Activated T-cell treated with anti-CD3 and anti-CD28 coated beads for 4 hours (primary cell): Measurements from ENCODE around the gene HSF5.
A peak's percentile ranks its signal among the peaks of the same experiment; 100 is the strongest.

Source experiments
- DNase-seq: peaks from one replicate; pipeline ENCODE4 v3.0.0-alpha.2; 2020

Gene HSF5

GRCh38 chr17:58487589-58488427 lies at the start of gene HSF5:
Gene HSF5 (minus strand): TSS chr17:58488408. CDS start chr17:58488274, 134 bp downstream.
- peak; percentile 46 for DNase-seq

GRCh38 chr17:58537266-58537665 lies 49.1 kb upstream of the HSF5 start:
- no peak for DNase-seq

DNA sequence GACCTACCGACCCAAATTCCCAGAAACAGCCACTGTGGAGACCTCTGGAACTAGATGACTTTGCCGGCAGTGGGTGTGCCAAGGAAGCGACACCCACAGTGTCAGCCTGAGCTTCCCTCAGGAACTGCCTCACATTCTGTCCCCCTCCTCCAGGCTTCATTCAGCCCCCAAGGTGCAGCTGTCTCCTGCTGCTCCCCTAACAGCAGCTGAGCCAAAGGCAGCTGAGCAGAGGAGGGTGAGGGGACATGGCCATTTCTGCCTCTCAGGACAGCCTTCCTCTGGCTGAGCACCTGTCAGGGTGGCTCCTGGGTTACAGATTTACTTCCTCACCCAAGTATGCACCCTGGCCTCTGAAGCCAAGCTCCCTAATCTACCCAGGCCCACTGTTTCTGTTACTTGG lies 48.3 kb upstream of the HSF5 start:
- DNase-seq: no peak

DNA sequence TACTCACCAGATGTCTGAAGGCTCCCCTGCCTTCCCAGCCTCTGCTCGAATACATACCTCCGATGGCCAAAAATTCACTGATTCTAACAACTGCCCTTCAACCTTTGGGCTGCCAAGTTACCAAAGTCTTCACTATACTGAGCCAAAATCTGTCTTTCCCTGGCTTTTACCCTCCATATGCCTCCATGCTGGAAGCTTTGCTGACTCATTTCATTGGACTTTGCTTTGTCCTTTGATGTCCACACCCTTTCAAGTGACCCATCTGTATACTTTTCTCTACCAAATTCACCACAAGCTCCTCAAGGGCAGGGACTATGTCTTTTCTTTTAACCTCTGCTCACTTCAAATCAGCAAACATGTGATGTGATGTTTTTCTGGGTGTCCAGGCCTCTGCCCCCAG lies 47.2 kb upstream of the HSF5 start:
- DNase-seq: no peak

GRCh38 chr17:58534901-58535421 lies 46.8 kb upstream of the HSF5 start:
- DNase-seq: no peak

GRCh38 chr17:58534331-58534730 lies 46.1 kb upstream of the HSF5 start:
- DNase-seq: no peak

DNA sequence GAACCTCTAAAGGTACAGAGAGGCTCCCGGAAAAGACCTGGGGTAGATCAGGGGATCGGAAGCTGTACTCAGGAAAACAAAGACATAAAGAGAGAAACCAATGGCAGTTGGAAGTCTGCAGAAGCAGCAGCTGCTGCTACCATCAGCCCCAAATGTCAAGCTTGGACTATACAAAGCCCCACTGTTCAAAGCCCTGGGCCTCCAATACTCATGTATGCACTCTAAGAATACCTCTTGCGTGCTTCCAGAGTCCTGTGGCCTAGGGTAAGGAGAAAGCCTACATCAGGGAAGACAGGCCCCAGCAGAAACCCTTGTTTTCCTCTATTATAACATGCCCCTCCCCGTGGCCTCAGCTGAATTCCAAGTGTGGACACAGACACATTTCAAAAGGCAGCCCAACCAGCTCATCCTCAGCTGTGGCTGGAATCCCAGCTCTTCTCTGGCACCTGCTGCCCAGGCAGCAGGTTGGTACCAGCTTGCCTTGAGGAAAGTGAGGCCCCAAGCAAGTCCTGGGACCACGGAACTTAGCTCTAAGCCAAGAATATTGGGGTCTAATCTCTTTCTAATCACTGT lies 45.5 kb upstream of the HSF5 start:
- no peak for DNase-seq

- DNase-seq: no peak
Observed at GRCh38 chr17:58532555-58532951, 44.3 kb upstream of the HSF5 start.

- DNase-seq: peak; percentile 53
Observed at GRCh38 chr17:58531661-58532554, 43.7 kb upstream of the HSF5 start.

DNA sequence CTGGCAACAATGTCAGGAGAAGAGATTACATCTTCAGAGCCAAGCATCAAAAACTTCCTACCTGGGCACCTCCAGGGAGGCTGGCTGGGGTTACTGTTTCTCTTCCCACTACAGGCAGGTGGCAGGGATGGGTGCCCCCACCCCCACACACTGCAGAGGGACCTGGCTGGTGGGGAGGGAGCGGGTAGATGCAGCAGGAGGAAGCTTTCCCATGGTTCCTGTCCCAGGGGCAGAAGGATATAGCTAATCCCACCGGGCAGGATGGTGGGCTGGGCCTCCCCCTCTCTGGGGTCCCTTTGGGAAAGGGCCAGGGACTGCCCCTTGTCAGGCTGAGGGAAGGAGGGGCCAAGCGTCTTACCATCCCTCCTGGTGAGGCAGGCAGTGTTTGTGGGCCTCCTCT lies 42.9 kb upstream of the HSF5 start:
- no peak for DNase-seq

DNA sequence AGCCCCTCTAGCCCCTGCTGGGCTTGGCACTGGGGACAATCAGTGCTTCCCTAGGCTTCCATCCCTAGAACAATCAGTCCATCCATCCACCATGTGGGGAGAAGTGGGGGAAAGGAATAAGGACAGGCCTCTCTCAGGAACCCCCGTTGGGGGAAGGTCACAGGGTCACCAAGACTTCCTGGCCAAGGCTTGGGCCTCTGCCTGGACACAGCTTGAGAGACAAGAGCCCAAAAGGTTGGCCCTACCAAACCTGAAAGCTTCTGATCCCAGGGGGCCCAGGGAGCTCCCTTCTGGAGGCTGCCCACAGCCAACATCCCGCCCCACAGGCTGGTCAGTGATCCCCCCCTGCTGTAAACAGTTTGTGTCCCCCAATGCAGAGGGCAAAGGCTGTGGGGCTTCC lies 42.4 kb upstream of the HSF5 start:
- no peak for DNase-seq

DNA sequence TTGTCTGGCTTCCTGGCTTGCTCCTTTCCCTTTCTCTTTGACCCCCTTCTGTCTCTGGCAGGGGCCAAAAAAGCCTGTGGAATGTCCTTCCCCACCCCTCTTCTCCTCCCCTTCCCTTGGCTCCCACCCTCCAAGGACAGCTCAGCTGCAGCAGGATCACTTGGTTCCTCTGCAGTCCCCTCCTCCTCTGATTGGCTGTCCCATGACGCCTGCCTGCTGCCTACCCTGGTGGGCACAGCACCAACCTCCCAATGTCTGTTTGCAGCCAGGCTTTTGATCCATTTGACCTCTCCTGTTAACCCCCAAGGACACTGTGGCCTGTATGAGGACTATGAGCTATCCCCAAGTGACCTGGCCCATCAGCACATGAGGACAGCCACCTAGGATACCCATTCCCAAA lies 41.1 kb upstream of the HSF5 start:
- DNase-seq: no peak

- no peak for DNase-seq
Observed at GRCh38 chr17:58528443-58528842, 40.2 kb upstream of the HSF5 start.

DNA sequence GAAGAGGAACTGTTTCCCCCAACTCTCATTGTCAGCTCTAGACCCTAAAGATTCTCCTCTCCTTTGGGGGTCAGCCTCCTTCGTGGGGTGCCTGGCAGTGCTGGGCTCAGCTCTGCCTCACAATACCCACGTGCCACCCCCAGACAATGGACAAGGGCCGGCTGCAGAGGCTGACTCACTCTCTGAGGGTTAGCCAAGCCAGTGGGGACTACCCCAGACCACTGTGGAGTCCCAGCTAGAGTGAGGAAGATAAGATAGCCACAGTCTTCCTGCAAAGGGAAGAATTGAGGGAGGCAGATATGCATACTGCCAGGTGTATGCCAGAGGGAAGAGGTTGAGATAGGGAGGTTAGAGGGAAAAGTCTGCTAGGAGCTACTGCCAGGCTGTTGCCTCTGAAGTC lies 39.7 kb upstream of the HSF5 start:
- no peak for DNase-seq

DNA sequence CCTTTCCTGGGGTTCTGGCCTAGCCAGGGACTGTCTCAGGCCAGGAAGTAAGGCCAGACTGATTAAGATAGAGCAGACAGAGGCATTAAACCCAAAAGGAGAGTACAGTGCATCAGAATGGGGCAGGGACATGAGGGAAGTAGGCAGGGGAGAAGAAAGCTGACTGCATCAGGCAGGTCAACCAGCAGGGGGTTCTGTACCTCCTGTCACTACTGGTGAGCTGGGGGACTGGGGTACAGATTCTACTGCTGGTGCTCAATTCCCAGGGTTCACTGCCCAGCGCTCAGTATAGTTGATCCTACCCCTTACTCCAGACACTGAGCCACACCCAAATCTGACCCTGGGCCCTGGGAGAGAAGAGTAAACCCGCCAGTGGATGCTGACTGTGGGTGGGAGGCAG lies 39.1 kb upstream of the HSF5 start:
- DNase-seq: no peak

GRCh38 chr17:58525239-58525638 lies 37.0 kb upstream of the HSF5 start:
- no peak for DNase-seq

DNA sequence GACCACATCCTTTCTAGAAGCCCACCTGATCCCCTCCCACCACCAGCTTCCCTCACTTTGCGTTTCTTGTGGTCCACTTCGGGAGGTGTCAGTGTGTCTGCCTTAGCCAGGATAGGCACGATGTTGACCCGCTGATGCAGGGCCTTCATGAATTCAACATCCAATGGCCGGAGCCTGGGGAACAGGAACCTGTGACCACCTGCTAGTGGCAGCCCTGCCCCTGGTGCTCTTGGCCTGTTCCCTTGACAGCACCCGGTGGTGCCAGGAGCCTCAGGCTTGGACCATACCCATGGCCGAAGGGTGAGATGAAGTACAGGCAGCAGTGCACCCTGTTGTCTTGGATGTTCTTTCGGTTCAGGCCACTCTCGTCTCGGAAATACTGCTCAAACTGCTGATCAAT lies 33.5 kb upstream of the HSF5 start:
- no peak for DNase-seq

DNA sequence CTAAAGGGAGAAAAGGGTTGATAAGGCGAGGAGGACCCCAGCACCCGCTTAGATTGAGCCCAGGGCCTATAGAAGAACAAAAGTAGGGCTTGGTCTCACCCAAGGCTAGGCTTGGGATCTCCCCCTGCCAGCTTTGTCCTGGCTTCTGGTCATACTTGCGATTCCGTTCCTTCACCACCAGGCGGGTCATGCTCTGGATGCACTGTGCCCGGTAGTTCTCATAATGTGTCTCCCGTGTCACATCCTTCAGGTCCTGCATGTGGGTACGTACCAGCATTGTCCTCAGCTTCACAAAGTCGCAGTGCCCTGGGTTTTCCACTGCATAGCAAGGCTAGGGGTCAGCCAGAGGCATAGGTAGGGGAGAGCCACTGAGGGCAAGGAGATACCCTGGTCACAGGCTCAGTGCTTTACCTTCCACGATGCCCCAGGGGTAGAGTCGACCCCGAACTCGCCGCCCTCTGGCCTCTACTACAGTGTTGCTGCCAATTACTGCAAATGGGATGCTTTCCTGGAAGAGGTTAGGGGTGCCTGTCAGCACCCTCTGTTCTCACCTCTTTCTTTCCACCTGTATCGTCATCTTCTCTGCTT lies 32.7 kb upstream of the HSF5 start:
- DNase-seq: no peak

GRCh38 chr17:58517928-58518609 lies 29.9 kb upstream of the HSF5 start:
- peak; percentile 96 for DNase-seq

DNA sequence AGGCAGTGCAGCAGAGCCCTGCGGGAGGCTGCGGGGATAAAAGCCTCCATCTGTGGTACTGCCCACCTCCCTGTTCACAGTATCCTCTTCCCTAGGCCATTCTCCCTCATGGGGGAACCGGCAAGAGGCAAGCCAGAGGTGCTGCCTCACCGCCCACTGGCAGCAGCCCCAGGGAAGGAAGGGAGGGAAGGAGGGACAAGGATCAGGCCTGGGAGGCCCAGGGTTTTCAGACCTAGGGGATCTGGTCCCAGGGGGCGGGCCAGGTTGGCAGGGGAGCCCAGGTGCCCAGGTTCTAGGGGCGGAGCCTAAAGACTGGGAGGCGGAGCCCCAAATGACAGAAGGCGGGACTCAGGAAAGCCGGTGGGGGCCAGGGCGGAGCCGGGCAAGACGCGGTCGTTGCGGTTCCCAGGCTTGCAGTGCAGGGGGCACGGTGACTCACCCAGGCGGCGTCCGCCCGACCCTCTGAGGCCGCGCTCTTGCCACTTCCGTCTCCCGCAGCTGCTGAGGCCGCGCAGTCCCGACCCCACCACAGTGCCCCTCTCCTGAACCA lies 29.2 kb upstream of the HSF5 start:
- DNase-seq: no peak

GRCh38 chr17:58516644-58517377 lies 28.6 kb upstream of the HSF5 start:
- DNase-seq: no peak
